ENCODE results near the gene OXSR1.

OXSR1 gene

GRCh38 chr3:38219609-38220197 lies 54.4 kb downstream of the OXSR1 start:
- no peak for TF ChIP-seq CTCF (IDR thresholded peaks at IDR 0.05)
- no peaks in the 10 kb centered on the region for H3K27me3 ChIP-seq (ENCODE audit: control insufficient read depth, insufficient read depth, low read length)
- H2AFZ ChIP-seq: no peak overlapping the region
- no peak overlapping the region for H3K4me2 ChIP-seq (ENCODE audit: low read length)
- no peaks in the 10 kb centered on the region for H3K36me3 ChIP-seq (ENCODE audit: control insufficient read depth, insufficient read depth, low read length)
- H3K4me3 ChIP-seq (ENCODE audit: low read depth, low read length): no peak overlapping the region
- no peaks in the 10 kb centered on the region for H3K4me1 ChIP-seq
- H3K9ac ChIP-seq: no peak overlapping the region
- no peak overlapping the region for H3K27ac ChIP-seq
- H3K79me2 ChIP-seq: no peaks in the 10 kb centered on the region
- H3K9me3 ChIP-seq (ENCODE audit: control insufficient read depth, low read length): no peaks in the 10 kb centered on the region

GRCh38 chr3:38221005-38221404 lies 55.7 kb downstream of the OXSR1 start:
- Histone ChIP-seq H3K4me3 (ENCODE audit: low read depth, low read length) (no peak overlapping the region), H3K4me1 (no peaks in the 10 kb centered on the region), H3K27me3 (ENCODE audit: control insufficient read depth, insufficient read depth, low read length) (no peaks in the 10 kb centered on the region), H3K27ac (no peak overlapping the region), H3K9ac (no peak overlapping the region), H2AFZ (no peak overlapping the region), H3K4me2 (ENCODE audit: low read length) (no peak overlapping the region), H3K9me3 (ENCODE audit: control insufficient read depth, low read length) (no peaks in the 10 kb centered on the region), H3K79me2 (no peaks in the 10 kb centered on the region), H3K36me3 (ENCODE audit: control insufficient read depth, insufficient read depth, low read length) (no peaks in the 10 kb centered on the region)
- TF ChIP-seq CTCF (IDR thresholded peaks at IDR 0.05): no peak

- Histone ChIP-seq H3K27ac (no peak overlapping the region), H2AFZ (no peak overlapping the region), H3K9me3 (ENCODE audit: control insufficient read depth, low read length) (no peaks in the 10 kb centered on the region), H3K9ac (no peak overlapping the region), H3K4me1 (no peaks in the 10 kb centered on the region), H3K27me3 (ENCODE audit: control insufficient read depth, insufficient read depth, low read length) (no peaks in the 10 kb centered on the region), H3K36me3 (ENCODE audit: control insufficient read depth, insufficient read depth, low read length) (no peaks in the 10 kb centered on the region), H3K4me2 (ENCODE audit: low read length) (no peak overlapping the region), H3K79me2 (no peaks in the 10 kb centered on the region), H3K4me3 (ENCODE audit: low read depth, low read length) (no peak overlapping the region)
- TF ChIP-seq CTCF (IDR thresholded peaks at IDR 0.05): no peak
Measured at GRCh38 chr3:38222032-38222634, 56.8 kb downstream of the OXSR1 start.

GRCh38 chr3:38224357-38224756 lies 59.0 kb downstream of the OXSR1 start:
- Histone ChIP-seq H3K27me3 (ENCODE audit: control insufficient read depth, insufficient read depth, low read length) (no peaks in the 10 kb centered on the region), H3K9ac (no peak overlapping the region), H3K27ac (no peak overlapping the region), H3K9me3 (ENCODE audit: control insufficient read depth, low read length) (no peaks in the 10 kb centered on the region), H3K4me2 (ENCODE audit: low read length) (no peak overlapping the region), H3K79me2 (no peaks in the 10 kb centered on the region), H3K4me3 (ENCODE audit: low read depth, low read length) (no peak overlapping the region), H2AFZ (no peak overlapping the region), H3K4me1 (no peaks in the 10 kb centered on the region), H3K36me3 (ENCODE audit: control insufficient read depth, insufficient read depth, low read length) (no peaks in the 10 kb centered on the region)
- no peak for TF ChIP-seq CTCF (IDR thresholded peaks at IDR 0.05)

GRCh38 chr3:38226273-38226672 lies 60.9 kb downstream of the OXSR1 start:
- Histone ChIP-seq H3K79me2 (no peaks in the 10 kb centered on the region), H3K4me3 (ENCODE audit: low read depth, low read length) (no peak overlapping the region), H2AFZ (no peak overlapping the region), H3K4me1 (no peaks in the 10 kb centered on the region), H3K27ac (no peak overlapping the region), H3K27me3 (ENCODE audit: control insufficient read depth, insufficient read depth, low read length) (no peaks in the 10 kb centered on the region), H3K36me3 (ENCODE audit: control insufficient read depth, insufficient read depth, low read length) (no peaks in the 10 kb centered on the region), H3K9me3 (ENCODE audit: control insufficient read depth, low read length) (no peaks in the 10 kb centered on the region), H3K4me2 (ENCODE audit: low read length) (no peak overlapping the region), H3K9ac (no peak overlapping the region)
- TF ChIP-seq CTCF (IDR thresholded peaks at IDR 0.05): no peak

Data from parathyroid adenoma (tissue), 2 donors.